Measurements from ENCODE around the gene GRK4.

GRK4 gene

GRCh38 chr4:2942037-2942531, 21.3 kb upstream of the GRK4 start:
- peaks cover 0 to 2% of the 10 kb centered on the region in 2 donors for H3K9me3 ChIP-seq (replicated peaks in 1 of 2; ENCODE audit: control insufficient read depth in 2 of 2, insufficient read depth in 1 of 2, low read depth in 1 of 2, low read length in 2 of 2)
- peaks cover 82 to 96% of the 10 kb centered on the region in 2 donors for H3K36me3 ChIP-seq (replicated peaks in 1 of 2; ENCODE audit: control insufficient read depth in 2 of 2, insufficient read depth in 2 of 2, low read length in 2 of 2)
- no CpG with 5 or more reads among the region's 21 CpGs for whole genome bisulfite sequencing, 2 donors (ENCODE audit: extremely low coverage in 2 of 2, insufficient read length in 2 of 2, insufficient replicate concordance in 1 of 2)
- H3K4me3 ChIP-seq (ENCODE audit: low read length in 2 of 2) = no peak overlapping the region
- H3K27me3 ChIP-seq (ENCODE audit: control insufficient read depth in 3 of 3, insufficient read depth in 3 of 3, low read depth in 1 of 3, low read length in 3 of 3) = no peaks in the 10 kb centered on the region
- H3K27ac ChIP-seq (replicated peaks; ENCODE audit: low read length) = no peak overlapping the region
- no peak overlapping the region for H3K4me2 ChIP-seq (ENCODE audit: insufficient read depth, low read length, poor library complexity, severe bottlenecking)
- no peak for DNase-seq (ENCODE audit: low spot score)
- H2AK5ac ChIP-seq (ENCODE audit: low read depth, low read length) = no peak overlapping the region
- no peak overlapping the region for H3K14ac ChIP-seq (ENCODE audit: low read length)
- no peak overlapping the region for H4K8ac ChIP-seq (ENCODE audit: low read depth, low read length)
- H3K18ac ChIP-seq (ENCODE audit: low read length) = no peak overlapping the region
- no peaks in the 10 kb centered on the region for H3K4me1 ChIP-seq (ENCODE audit: control insufficient read depth in 2 of 2, insufficient read depth in 1 of 2, low read depth in 1 of 2, low read length in 2 of 2)
- H2BK5ac ChIP-seq (ENCODE audit: low read length) = no peak overlapping the region
- peak overlapping the region; percentile 70 for H3K9ac ChIP-seq (ENCODE audit: low read depth, low read length, poor library complexity)
- H4K91ac ChIP-seq (ENCODE audit: low read depth, low read length, poor library complexity) = no peak overlapping the region
- no peak overlapping the region for H3K4ac ChIP-seq (ENCODE audit: low read length)
- H2AFZ ChIP-seq (ENCODE audit: low read length) = no peak overlapping the region
- no peak overlapping the region for H2BK120ac ChIP-seq (ENCODE audit: low read depth, low read length)
- peak overlapping the region; percentile 16 for H2BK12ac ChIP-seq (ENCODE audit: low read length)
- H2BK15ac ChIP-seq (ENCODE audit: low read length) = no peak overlapping the region
- no peak overlapping the region for H3K23ac ChIP-seq (ENCODE audit: low read depth, low read length, poor library complexity)
- H3K79me1 ChIP-seq (ENCODE audit: low read depth, low read length) = peaks cover 8% of the 10 kb centered on the region

GRCh38 chr4:2942532-2943363, 20.6 kb upstream of the GRK4 start:
- no peak overlapping the region for H3K18ac ChIP-seq (ENCODE audit: low read length)
- no peak overlapping the region for H2BK12ac ChIP-seq (ENCODE audit: low read length)
- no peaks in the 10 kb centered on the region for H3K27me3 ChIP-seq (ENCODE audit: control insufficient read depth in 3 of 3, insufficient read depth in 3 of 3, low read depth in 1 of 3, low read length in 3 of 3)
- no peaks in the 10 kb centered on the region for H3K4me1 ChIP-seq (ENCODE audit: control insufficient read depth in 2 of 2, insufficient read depth in 1 of 2, low read depth in 1 of 2, low read length in 2 of 2)
- H2BK5ac ChIP-seq (ENCODE audit: low read length) = peak overlapping the region; percentile 39
- WGBS, 2 donors (ENCODE audit: extremely low coverage in 2 of 2, insufficient read length in 2 of 2, insufficient replicate concordance in 1 of 2) = no CpG with 5 or more reads among the region's 31 CpGs
- peaks cover 0 to 3% of the 10 kb centered on the region in 2 donors for H3K9me3 ChIP-seq (replicated peaks in 1 of 2; ENCODE audit: control insufficient read depth in 2 of 2, insufficient read depth in 1 of 2, low read depth in 1 of 2, low read length in 2 of 2)
- no peak overlapping the region for H3K4me3 ChIP-seq (ENCODE audit: low read length in 2 of 2)
- no peak overlapping the region for H3K4ac ChIP-seq (ENCODE audit: low read length)
- H3K14ac ChIP-seq (ENCODE audit: low read length) = no peak overlapping the region
- H4K8ac ChIP-seq (ENCODE audit: low read depth, low read length) = no peak overlapping the region
- H3K27ac ChIP-seq (replicated peaks; ENCODE audit: low read length) = no peak overlapping the region
- peaks cover 82 to 96% of the 10 kb centered on the region in 2 donors for H3K36me3 ChIP-seq (replicated peaks in 1 of 2; ENCODE audit: control insufficient read depth in 2 of 2, insufficient read depth in 2 of 2, low read length in 2 of 2)
- peaks cover 11% of the 10 kb centered on the region for H3K79me1 ChIP-seq (ENCODE audit: low read depth, low read length)
- no peak overlapping the region for H2BK120ac ChIP-seq (ENCODE audit: low read depth, low read length)
- no peak overlapping the region for H2AK5ac ChIP-seq (ENCODE audit: low read depth, low read length)
- H3K4me2 ChIP-seq (ENCODE audit: insufficient read depth, low read length, poor library complexity, severe bottlenecking) = no peak overlapping the region
- H3K9ac ChIP-seq (ENCODE audit: low read depth, low read length, poor library complexity) = peak overlapping the region; percentile 70
- no peak overlapping the region for H2AFZ ChIP-seq (ENCODE audit: low read length)
- no peak overlapping the region for H4K91ac ChIP-seq (ENCODE audit: low read depth, low read length, poor library complexity)
- peak overlapping the region; percentile 34 for H3K23ac ChIP-seq (ENCODE audit: low read depth, low read length, poor library complexity)
- peak overlapping the region; percentile 39 for H2BK15ac ChIP-seq (ENCODE audit: low read length)
- no peak for DNase-seq (ENCODE audit: low spot score)

GRCh38 chr4:2943364-2944090, 19.8 kb upstream of the GRK4 start:
- Histone ChIP-seq H4K91ac (ENCODE audit: low read depth, low read length, poor library complexity) (no peak overlapping the region), H3K9ac (ENCODE audit: low read depth, low read length, poor library complexity) (peak overlapping the region; percentile 63), H3K36me3 (replicated peaks in 1 of 2; ENCODE audit: control insufficient read depth in 2 of 2, insufficient read depth in 2 of 2, low read length in 2 of 2) (peaks cover 83 to 96% of the 10 kb centered on the region in 2 donors), H4K8ac (ENCODE audit: low read depth, low read length) (no peak overlapping the region), H2BK5ac (ENCODE audit: low read length) (no peak overlapping the region), H3K14ac (ENCODE audit: low read length) (no peak overlapping the region), H2BK120ac (ENCODE audit: low read depth, low read length) (no peak overlapping the region), H3K4me1 (ENCODE audit: control insufficient read depth in 2 of 2, insufficient read depth in 1 of 2, low read depth in 1 of 2, low read length in 2 of 2) (no peaks in the 10 kb centered on the region), H2BK15ac (ENCODE audit: low read length) (peak overlapping the region; percentile 39), H2AK5ac (ENCODE audit: low read depth, low read length) (no peak overlapping the region), H3K23ac (ENCODE audit: low read depth, low read length, poor library complexity) (peak overlapping the region; percentile 34), H3K9me3 (replicated peaks in 1 of 2; ENCODE audit: control insufficient read depth in 2 of 2, insufficient read depth in 1 of 2, low read depth in 1 of 2, low read length in 2 of 2) (peaks cover 0 to 3% of the 10 kb centered on the region in 2 donors), H2AFZ (ENCODE audit: low read length) (no peak overlapping the region), H3K4me3 (ENCODE audit: low read length in 2 of 2) (no peak overlapping the region), H3K18ac (ENCODE audit: low read length) (no peak overlapping the region), H3K4me2 (ENCODE audit: insufficient read depth, low read length, poor library complexity, severe bottlenecking) (no peak overlapping the region), H3K79me1 (ENCODE audit: low read depth, low read length) (peaks cover 11% of the 10 kb centered on the region), H3K4ac (ENCODE audit: low read length) (no peak overlapping the region), H3K27ac (replicated peaks; ENCODE audit: low read length) (no peak overlapping the region), H2BK12ac (ENCODE audit: low read length) (no peak overlapping the region), H3K27me3 (ENCODE audit: control insufficient read depth in 3 of 3, insufficient read depth in 3 of 3, low read depth in 1 of 3, low read length in 3 of 3) (no peaks in the 10 kb centered on the region)
- no CpG with 5 or more reads among the region's 20 CpGs for WGBS, 2 donors (ENCODE audit: extremely low coverage in 2 of 2, insufficient read length in 2 of 2, insufficient replicate concordance in 1 of 2)
- no peak for DNase-seq (ENCODE audit: low spot score)

GRCh38 chr4:2944091-2944482, 19.3 kb upstream of the GRK4 start:
- peaks cover 82 to 96% of the 10 kb centered on the region in 2 donors for H3K36me3 ChIP-seq (replicated peaks in 1 of 2; ENCODE audit: control insufficient read depth in 2 of 2, insufficient read depth in 2 of 2, low read length in 2 of 2)
- no peak overlapping the region for H2BK12ac ChIP-seq (ENCODE audit: low read length)
- no peak overlapping the region for H4K91ac ChIP-seq (ENCODE audit: low read depth, low read length, poor library complexity)
- no peak overlapping the region for H2AFZ ChIP-seq (ENCODE audit: low read length)
- H3K79me1 ChIP-seq (ENCODE audit: low read depth, low read length) = peaks cover 11% of the 10 kb centered on the region
- no peak overlapping the region for H2BK5ac ChIP-seq (ENCODE audit: low read length)
- H2AK5ac ChIP-seq (ENCODE audit: low read depth, low read length) = no peak overlapping the region
- no peak overlapping the region for H3K14ac ChIP-seq (ENCODE audit: low read length)
- no peak overlapping the region for H3K23ac ChIP-seq (ENCODE audit: low read depth, low read length, poor library complexity)
- no CpG with 5 or more reads among the region's 11 CpGs for WGBS, 2 donors (ENCODE audit: extremely low coverage in 2 of 2, insufficient read length in 2 of 2, insufficient replicate concordance in 1 of 2)
- no peaks in the 10 kb centered on the region for H3K27me3 ChIP-seq (ENCODE audit: control insufficient read depth in 3 of 3, insufficient read depth in 3 of 3, low read depth in 1 of 3, low read length in 3 of 3)
- no peak overlapping the region for H3K4ac ChIP-seq (ENCODE audit: low read length)
- H2BK120ac ChIP-seq (ENCODE audit: low read depth, low read length) = no peak overlapping the region
- H4K8ac ChIP-seq (ENCODE audit: low read depth, low read length) = no peak overlapping the region
- no peaks in the 10 kb centered on the region for H3K4me1 ChIP-seq (ENCODE audit: control insufficient read depth in 2 of 2, insufficient read depth in 1 of 2, low read depth in 1 of 2, low read length in 2 of 2)
- H2BK15ac ChIP-seq (ENCODE audit: low read length) = no peak overlapping the region
- H3K4me2 ChIP-seq (ENCODE audit: insufficient read depth, low read length, poor library complexity, severe bottlenecking) = no peak overlapping the region
- no peak overlapping the region for H3K18ac ChIP-seq (ENCODE audit: low read length)
- no peak overlapping the region for H3K4me3 ChIP-seq (ENCODE audit: low read length in 2 of 2)
- DNase-seq (ENCODE audit: low spot score) = no peak
- no peak overlapping the region for H3K9ac ChIP-seq (ENCODE audit: low read depth, low read length, poor library complexity)
- no peak overlapping the region for H3K27ac ChIP-seq (replicated peaks; ENCODE audit: low read length)
- H3K9me3 ChIP-seq (replicated peaks in 1 of 2; ENCODE audit: control insufficient read depth in 2 of 2, insufficient read depth in 1 of 2, low read depth in 1 of 2, low read length in 2 of 2) = peaks cover 0 to 3% of the 10 kb centered on the region in 2 donors
